HG03460 (cell line): ENCODE data around the gene TC2N.
"Not testable (repeated sequence)": the region's sequence is repeated elsewhere in the genome, so short reads cannot be mapped to it uniquely, and the experiment has no call there.

Experiments
- ATAC-seq: cut with Tn5 transposase; IDR thresholded peaks from one replicate; pipeline ENCODE4 v1.9.1; 2021; ENCODE audit not compliant: unreplicated experiment

TC2N gene

DNA sequence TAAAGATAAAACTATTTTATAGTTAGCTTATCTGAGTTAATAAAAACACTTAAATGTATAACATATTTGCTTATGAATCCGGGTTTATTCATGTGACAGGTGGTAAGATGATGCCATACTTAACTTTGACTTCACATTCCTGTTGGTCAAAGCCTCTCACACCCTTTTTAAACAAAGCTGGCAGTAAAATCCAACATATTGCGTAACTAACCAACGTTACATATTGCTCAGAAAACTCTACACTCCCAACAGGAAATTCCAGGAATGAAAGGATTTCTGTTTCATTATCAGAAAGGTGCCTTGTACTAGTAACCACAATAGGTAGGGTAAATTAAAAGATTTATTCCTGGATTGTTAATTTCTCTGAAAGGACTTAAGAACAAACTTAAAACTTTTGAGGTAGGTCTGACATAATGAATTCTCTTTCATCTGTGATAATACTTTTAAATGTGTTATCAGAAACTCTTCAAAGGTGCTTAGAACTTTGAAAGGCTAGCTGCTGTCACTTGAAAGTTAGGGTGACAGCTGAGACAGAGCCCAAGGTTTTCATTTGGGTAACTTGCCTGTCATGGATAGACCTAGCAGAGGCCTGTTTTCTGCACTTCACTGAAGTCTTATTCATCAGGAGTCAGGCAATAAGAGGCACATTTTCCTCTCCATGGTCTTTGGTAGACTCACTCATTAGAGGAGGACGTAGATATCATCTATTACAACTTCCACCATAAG is 111.6 kb downstream of the TC2N start:
- no peak for ATAC-seq

DNA sequence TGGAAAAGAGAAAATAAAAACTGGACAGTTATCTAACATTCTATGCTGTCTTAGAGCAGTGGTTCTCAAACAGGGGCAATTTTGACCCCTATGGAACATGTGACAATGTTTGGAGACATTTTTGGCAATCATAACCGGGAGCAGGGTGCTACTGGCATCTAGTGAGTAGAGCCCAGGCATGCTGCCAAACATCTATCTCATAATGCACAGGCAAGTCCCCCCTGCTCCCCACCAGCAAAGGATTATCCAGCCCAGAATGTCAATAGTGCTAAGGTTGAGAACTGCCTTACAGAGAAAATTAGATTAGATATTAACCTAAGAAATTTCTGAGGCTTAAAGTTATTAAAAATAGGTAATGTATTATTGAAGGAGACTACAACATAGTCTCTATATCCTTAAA is 112.5 kb downstream of the TC2N start:
- ATAC-seq, result no peak

DNA sequence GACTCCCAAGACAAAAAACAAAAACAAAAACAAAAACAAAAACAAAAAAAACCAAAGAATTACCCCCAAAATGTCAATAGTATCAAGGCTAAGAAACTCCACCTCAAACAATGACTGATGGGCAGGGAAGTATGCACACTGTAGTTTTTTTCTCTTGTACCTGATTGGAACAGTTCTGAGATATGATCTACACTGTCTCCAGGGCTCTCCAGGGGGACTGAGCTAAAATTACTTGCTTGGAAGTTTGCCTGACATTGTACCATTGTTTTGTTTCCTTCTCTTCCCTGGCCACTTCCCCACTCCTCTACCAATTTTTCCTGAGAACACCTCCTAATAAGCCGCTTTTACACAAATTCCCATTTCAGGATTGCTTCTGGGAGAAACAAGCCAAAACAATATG is 113.2 kb downstream of the TC2N start:
- no peak for ATAC-seq

GRCh38 chr14:91753501-91754128 is 113.7 kb downstream of the TC2N start:
- no peak for ATAC-seq

GRCh38 chr14:91752961-91753360 is 114.4 kb downstream of the TC2N start:
- no peak for ATAC-seq

GRCh38 chr14:91751719-91752118 is 115.6 kb downstream of the TC2N start:
- ATAC-seq, result no peak

GRCh38 chr14:91750634-91751198 is 116.6 kb downstream of the TC2N start:
- ATAC-seq, result no peak

DNA sequence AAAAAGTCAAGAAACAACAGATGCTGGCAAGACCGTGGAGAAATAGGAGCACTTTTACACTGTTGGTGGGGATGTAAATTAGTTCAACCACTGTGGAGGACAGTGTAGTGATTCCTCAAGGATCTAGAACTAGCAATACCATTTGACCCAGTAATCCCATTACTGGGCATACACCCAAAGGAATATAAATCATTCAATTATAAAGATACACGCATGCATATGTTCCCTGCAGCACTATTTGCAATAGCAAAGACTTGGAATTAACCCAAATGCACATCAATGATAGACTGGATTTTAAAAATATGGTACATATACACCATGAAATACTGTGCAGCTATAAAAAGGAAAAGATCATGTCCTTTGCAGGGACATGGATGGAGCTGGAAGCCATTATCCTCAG is 117.5 kb downstream of the TC2N start:
- ATAC-seq, result no peak

DNA sequence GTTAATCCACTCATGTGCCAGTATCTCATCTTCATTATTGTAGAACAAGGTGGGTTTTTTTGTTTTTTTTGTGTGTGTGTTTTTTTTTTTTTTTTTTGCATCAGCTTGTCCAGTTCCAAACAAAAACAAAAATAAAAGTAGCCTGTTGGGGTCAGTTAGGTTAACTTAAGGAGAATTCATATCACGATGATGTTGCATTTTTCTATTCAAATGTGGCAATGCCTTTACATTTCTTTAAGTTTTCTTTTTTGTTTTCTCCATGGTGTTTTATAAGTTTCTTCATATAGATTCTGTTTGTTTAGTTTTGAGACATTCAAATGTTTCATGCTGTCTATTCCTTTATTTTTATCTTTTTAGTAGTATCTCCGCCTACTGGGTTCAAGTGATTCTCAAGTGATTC is 119.3 kb downstream of the TC2N start:
- ATAC-seq, result no peak

GRCh38 chr14:91745344-91745743 is 122.0 kb downstream of the TC2N start:
- ATAC-seq, result no peak

DNA sequence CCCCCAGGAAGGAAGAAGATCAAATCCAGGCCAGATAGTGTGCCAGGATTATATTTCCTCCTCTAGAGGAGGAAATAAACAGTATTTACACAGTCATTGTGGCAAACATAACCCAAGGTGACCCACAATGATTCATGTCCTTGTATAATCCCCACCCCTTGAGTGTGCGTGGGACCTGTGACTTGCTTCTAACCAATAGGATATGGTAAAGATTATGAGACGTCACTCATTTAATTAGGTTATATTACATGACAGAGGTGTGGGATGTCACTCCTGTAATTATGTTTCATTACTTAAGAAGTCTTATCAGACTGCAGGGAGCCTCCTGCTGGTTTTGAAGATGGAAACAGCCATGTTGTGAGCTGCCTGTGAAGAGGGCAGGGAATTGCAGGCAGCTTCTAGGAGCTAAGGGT is 123.3 kb downstream of the TC2N start:
- no peak for ATAC-seq

GRCh38 chr14:91743305-91743653 is 124.1 kb downstream of the TC2N start:
- ATAC-seq, result no peak

DNA sequence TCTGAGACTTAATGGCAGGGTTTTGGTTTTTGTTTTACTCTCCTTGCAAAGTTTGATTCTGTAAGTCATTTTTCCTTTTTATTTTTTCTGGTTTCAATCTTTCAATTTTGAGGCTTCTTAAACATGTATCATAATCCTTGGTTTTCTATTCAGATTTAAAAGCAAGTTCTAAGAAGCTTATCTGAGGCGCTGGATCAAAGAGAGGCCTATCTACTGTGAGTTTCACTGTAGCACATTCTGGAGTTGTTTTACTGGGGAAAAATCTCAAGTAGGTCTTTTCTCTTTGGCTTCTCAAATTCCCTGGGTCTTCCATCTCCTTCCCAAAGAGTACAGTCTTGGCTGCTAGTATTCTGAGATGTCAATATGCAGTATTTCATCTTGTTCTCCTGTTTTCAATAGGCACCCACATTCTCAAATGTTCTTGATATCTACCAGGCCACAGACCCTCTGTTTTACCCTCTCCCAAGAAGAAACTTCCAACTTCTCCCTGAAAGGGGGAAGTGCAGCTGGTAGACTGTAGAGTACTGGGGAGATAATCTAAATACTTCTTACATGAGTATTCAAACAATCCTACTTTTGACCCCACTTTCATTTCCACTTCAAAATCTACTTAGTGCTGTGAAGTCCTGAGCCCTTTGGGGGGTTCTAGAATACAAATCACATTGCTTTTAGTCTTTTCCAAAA is 124.6 kb downstream of the TC2N start:
- ATAC-seq, result no peak

- not testable (repeated sequence) for ATAC-seq
Measured at GRCh38 chr14:91739867-91740266, 127.5 kb downstream of the TC2N start.

DNA sequence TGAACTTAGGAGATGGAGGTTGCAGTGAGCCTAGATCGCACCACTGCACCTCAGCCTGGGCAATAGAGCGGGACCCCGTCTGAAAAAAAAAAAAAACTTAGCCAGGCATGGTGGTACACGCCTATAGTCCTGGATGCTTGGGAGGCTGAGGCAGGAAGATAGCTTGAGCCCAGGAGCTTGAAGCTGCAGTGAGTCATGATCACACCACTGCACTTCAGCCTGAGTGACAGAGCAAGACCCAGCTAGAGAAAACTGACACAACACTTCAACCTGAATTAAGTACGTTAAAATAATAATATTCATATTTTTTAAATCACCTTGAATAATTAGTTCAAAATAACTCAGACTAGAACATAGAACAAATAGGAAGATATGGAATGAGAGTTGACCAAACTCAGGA is 129.7 kb downstream of the TC2N start:
- no peak for ATAC-seq

DNA sequence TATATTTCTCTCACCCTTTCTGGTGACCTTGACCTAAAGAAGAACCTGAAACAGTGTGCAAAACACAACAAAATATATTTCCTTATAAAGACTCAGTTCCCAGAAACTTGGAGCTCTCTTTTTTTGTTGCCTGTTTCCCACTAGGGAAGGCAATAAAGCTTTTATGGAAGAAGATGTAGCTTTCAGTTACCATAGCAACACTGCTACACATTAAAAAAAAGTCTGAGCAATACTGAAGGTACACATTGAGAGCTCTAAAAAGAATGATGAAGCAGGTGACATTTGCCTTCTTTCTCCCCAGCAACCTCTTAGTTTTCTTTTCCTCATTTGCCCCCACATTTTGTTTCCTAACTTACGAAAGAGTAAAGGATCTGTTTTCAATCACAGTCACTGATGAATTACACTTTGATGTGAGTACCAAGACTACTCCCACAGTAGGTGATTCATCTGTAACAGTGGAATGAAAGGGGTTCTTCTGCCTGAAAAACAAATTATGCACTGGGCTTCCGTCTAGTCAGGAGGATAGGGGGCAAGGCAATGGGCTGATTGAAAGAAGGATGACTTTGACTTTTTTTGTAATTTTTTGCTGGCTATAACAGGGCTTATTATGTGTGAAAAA is 134.4 kb downstream of the TC2N start:
- no peak for ATAC-seq

- ATAC-seq, result no peak
Measured at GRCh38 chr14:91732439-91732838, 134.9 kb downstream of the TC2N start.

- ATAC-seq, result no peak
Measured at GRCh38 chr14:91731986-91732385, 135.3 kb downstream of the TC2N start, which contains the start of gene CATSPERB. TSS of gene CATSPERB (minus strand) at chr14:91732086. CDS start at chr14:91729479, 2,607 bp downstream.

GRCh38 chr14:91731018-91731417 is 136.3 kb downstream of the TC2N start:
- no peak for ATAC-seq

DNA sequence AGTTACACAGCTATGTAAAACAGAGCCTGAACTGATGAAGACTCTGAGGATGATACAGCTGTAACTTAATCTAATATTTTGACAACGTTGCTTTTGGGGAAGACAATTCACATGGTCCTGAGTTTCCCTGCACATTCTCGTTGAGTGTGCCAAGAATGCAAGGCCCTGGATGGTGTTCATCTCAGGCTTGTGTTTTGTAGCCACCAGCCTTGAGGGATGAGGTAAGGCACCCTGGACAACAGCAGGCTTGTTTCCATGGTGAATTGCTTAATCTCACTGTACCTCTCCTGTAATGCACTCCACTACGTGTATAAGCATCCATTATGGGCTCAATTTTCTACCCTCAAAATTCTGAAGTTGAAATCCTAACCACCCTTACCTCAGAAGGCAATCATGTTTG is 137.6 kb downstream of the TC2N start:
- no peak for ATAC-seq
